DOHH2 (cell line): ENCODE data around the gene STAM.

ENCODE experiments used
- H3F3A ChIP-seq: fragments of 200-600 bp; sonication (generic), shearing (Covaris generic); 2 replicates; pipeline ENCODE4 v1.6.0; 2016; ENCODE audit warnings: antibody characterized with exemption, mild to moderate bottlenecking; ENCODE audit not compliant: control insufficient read depth, insufficient read depth
- H3K27ac ChIP-seq: fragments of 200-600 bp; sonication (generic); 2 replicates; pipeline ENCODE4 v1.5.1; 2014; ENCODE audit warnings: low read depth, mild to moderate bottlenecking, low read length, moderate library complexity
- H3K27me3 ChIP-seq: fragments of 200-600 bp; sonication (generic); 2 replicates; pipeline ENCODE4 v1.6.1; 2014; ENCODE audit warnings: mild to moderate bottlenecking, low read length, mixed read lengths; ENCODE audit not compliant: control insufficient read depth
- H3K36me3 ChIP-seq: fragments of 200-600 bp; sonication (generic); 2 replicates; pipeline ENCODE4 v1.6.1; 2014; ENCODE audit warnings: mild to moderate bottlenecking, low read length, moderate library complexity, mixed read lengths; ENCODE audit not compliant: control insufficient read depth
- H3K4me1 ChIP-seq: fragments of 200-600 bp; sonication (generic); 2 replicates; pipeline ENCODE4 v1.6.1; 2014; ENCODE audit warnings: mild to moderate bottlenecking, low read length, mixed read lengths; ENCODE audit not compliant: control insufficient read depth
- H3K4me2 ChIP-seq: fragments of 200-600 bp; sonication (generic); 2 replicates; pipeline ENCODE4 v1.6.0; 2014; ENCODE audit warnings: mild to moderate bottlenecking, low read length, moderate library complexity
- H3K4me3 ChIP-seq: fragments of 200-600 bp; sonication (generic); 2 replicates; pipeline ENCODE4 v1.5.1; 2014; ENCODE audit warnings: mild to moderate bottlenecking, low read length, mixed read lengths
- H3K79me2 ChIP-seq: fragments of 200-600 bp; sonication (generic); 2 replicates; pipeline ENCODE4 v1.6.1; 2014; ENCODE audit warnings: mild to moderate bottlenecking, low read length, mixed read lengths; ENCODE audit not compliant: control insufficient read depth
- H3K9me2 ChIP-seq: fragments of 200-600 bp; sonication (generic); replicated peaks from 2 replicates; pipeline ENCODE4 v1.6.1; 2014; ENCODE audit warnings: mild to moderate bottlenecking, low read length, mixed read lengths; ENCODE audit not compliant: control insufficient read depth
- H3K9me3 ChIP-seq: fragments of 200-600 bp; sonication (generic); 2 replicates; pipeline ENCODE4 v1.6.1; 2014; ENCODE audit warnings: antibody characterized with exemption, low read length, mixed read lengths; ENCODE audit not compliant: control insufficient read depth, insufficient read depth
- H4K20me1 ChIP-seq: fragments of 200-600 bp; sonication (generic); 2 replicates; pipeline ENCODE4 v1.6.0; 2014; ENCODE audit warnings: low read depth, mild to moderate bottlenecking, antibody characterized with exemption, low read length, moderate library complexity; ENCODE audit not compliant: control insufficient read depth, insufficient read depth
- CTCF ChIP-seq: fragments of 200-600 bp; sonication (generic); IDR thresholded peaks from one replicate; pipeline ENCODE4 v1.5.1; 2014; ENCODE audit warnings: antibody characterized with exemption, mild to moderate bottlenecking, low read depth, low read length; ENCODE audit not compliant: poor library complexity, severe bottlenecking
- EZH2phosphoT487 ChIP-seq: fragments of 200-600 bp; sonication (generic); IDR thresholded peaks from 2 replicates; pipeline ENCODE4 v1.6.1; 2017; ENCODE audit warnings: borderline replicate concordance, mild to moderate bottlenecking, antibody characterized with exemption, low read length, moderate library complexity, mixed read lengths

Gene STAM

DNA sequence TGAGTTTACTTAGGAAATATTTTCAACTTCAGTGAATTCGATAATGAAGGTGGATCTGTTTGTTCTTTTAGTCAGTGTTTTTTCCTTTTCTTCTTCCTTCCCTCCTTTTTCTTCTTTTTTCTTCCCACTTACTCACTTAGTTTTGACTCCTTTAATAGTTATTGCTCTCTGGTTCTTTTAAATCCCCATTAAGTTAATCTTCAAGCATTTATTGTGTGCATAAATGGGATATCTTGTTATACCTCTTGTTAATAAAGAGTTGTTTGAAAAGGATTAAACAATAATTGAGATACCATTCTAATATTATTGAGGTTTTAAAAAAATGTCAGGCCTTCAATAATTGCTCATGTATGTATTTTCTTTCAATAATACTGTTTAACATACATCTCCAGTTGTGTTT is 19.5 kb downstream of the STAM start:
- TF ChIP-seq EZH2phosphoT487 (no peak), CTCF (no peak)
- peaks cover 20% of the 10 kb centered on the region for H3K79me2 ChIP-seq

GRCh38 chr10:17665747-17666146 is 21.8 kb downstream of the STAM start:
- Histone ChIP-seq H3K4me2 (no peak overlapping the region), H3F3A (no peaks in the 10 kb centered on the region), H3K79me2 (peaks cover 10% of the 10 kb centered on the region), H3K9me3 (no peaks in the 10 kb centered on the region), H4K20me1 (no peaks in the 10 kb centered on the region), H3K27me3 (no peaks in the 10 kb centered on the region), H3K9me2 (no peaks in the 10 kb centered on the region), H3K27ac (no peak overlapping the region), H3K36me3 (peaks cover 13% of the 10 kb centered on the region), H3K4me3 (no peak overlapping the region), H3K4me1 (peaks cover 7% of the 10 kb centered on the region; the same call in 1 of the 2 replicates)
- TF ChIP-seq EZH2phosphoT487: no peak
- TF ChIP-seq CTCF: no peak

More for the DNA sequence above, 19.5 kb downstream of the STAM start:
- Histone ChIP-seq H4K20me1 (no peaks in the 10 kb centered on the region), H3K4me3 (no peak overlapping the region), H3F3A (no peaks in the 10 kb centered on the region), H3K27me3 (no peaks in the 10 kb centered on the region), H3K27ac (no peak overlapping the region), H3K36me3 (peaks cover 15% of the 10 kb centered on the region), H3K9me2 (no peaks in the 10 kb centered on the region), H3K4me1 (peaks cover 3% of the 10 kb centered on the region; the same call in 1 of the 2 replicates), H3K9me3 (no peaks in the 10 kb centered on the region), H3K4me2 (no peak overlapping the region)

GRCh38 chr10:17668435-17669184 is 24.7 kb downstream of the STAM start:
- H3K4me2 ChIP-seq: no peak overlapping the region

More at GRCh38 chr10:17668435-17669184, 24.7 kb downstream of the STAM start:
- Histone ChIP-seq H3K9me2 (no peaks in the 10 kb centered on the region), H3K79me2 (peaks cover 16% of the 10 kb centered on the region), H3K4me1 (peaks cover 7% of the 10 kb centered on the region; the same call in 1 of the 2 replicates), H4K20me1 (no peaks in the 10 kb centered on the region), H3K36me3 (no peaks in the 10 kb centered on the region), H3K4me3 (no peak overlapping the region), H3K27ac (no peak overlapping the region), H3K27me3 (no peaks in the 10 kb centered on the region), H3K9me3 (no peaks in the 10 kb centered on the region), H3F3A (no peaks in the 10 kb centered on the region)
- TF ChIP-seq CTCF (no peak), EZH2phosphoT487 (no peak)
